ENCODE results near the gene SCAMP2.

The SCAMP2 gene

DNA sequence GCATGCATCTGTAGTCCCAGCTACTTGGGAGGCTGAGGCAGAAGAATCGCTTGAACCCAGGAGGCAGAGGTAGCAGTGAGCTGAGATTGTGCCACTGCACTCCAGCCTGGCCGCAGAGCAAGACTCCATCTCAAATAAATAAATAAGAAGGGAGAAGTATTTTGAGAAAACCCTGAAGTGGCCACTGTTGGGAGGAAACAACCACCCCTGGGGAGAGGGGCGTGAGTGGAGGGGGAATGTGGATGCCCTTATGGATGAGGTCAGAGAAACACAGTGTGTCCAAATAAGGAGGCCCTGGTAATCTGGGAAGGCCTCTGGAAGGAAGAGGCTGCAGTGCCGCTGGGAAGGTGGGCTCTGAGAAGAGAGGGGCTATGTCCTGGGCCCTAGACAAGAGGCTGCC lies 50.9 kb downstream of the SCAMP2 start:
- Mint-ChIP-seq H3K27me3 (peaks cover 41% of the 10 kb centered on the region), H3K9me3 (no peaks in the 10 kb centered on the region), H3K4me1 (ENCODE audit: low read depth) (peaks cover 28% of the 10 kb centered on the region), H3K27ac (no peak overlapping the region), H3K36me3 (ENCODE audit: low read depth) (no peaks in the 10 kb centered on the region), H3K4me3 (no peak overlapping the region)
- intact Hi-C loops (cut with micrococcal nuclease), result no loop called here

DNA sequence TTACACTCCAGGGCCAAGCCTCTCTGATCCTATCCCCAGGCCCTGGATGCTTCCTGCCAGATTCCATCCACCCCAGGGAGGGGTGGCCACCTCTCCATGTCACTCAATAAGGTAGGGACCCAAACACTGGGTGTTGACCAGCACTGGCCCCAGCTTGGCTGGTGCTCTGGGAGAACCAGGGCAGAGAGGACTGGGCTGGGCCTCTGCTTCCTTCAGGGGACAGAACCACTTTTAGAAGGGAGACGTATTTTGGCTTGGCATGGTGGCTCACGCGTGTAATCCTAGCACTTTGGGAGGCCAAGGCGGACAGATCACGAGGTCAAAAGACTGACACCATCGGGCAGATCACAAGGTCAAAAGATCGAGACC lies 51.4 kb downstream of the SCAMP2 start:
- intact Hi-C loops (cut with micrococcal nuclease), result no loop called here
- Mint-ChIP-seq H3K4me3 (no peak overlapping the region), H3K36me3 (ENCODE audit: low read depth) (no peaks in the 10 kb centered on the region), H3K4me1 (ENCODE audit: low read depth) (peaks cover 28% of the 10 kb centered on the region), H3K27me3 (peaks cover 39% of the 10 kb centered on the region), H3K9me3 (no peaks in the 10 kb centered on the region), H3K27ac (no peak overlapping the region)

GRCh38 chr15:74821091-74821789 lies 51.9 kb downstream of the SCAMP2 start:
- intact Hi-C loops (cut with micrococcal nuclease), result no loop called here
- Mint-ChIP-seq H3K4me1 (ENCODE audit: low read depth) (peaks cover 23% of the 10 kb centered on the region), H3K4me3 (no peak overlapping the region), H3K27me3 (peaks cover 38% of the 10 kb centered on the region), H3K36me3 (ENCODE audit: low read depth) (no peaks in the 10 kb centered on the region), H3K9me3 (no peaks in the 10 kb centered on the region), H3K27ac (no peak overlapping the region)

- Mint-ChIP-seq H3K9me3 (no peaks in the 10 kb centered on the region), H3K36me3 (ENCODE audit: low read depth) (no peaks in the 10 kb centered on the region), H3K4me1 (ENCODE audit: low read depth) (peaks cover 30% of the 10 kb centered on the region), H3K27ac (no peak overlapping the region), H3K27me3 (peaks cover 27% of the 10 kb centered on the region), H3K4me3 (no peak overlapping the region)
- intact Hi-C loops (cut with micrococcal nuclease), result no loop called here
Measured at GRCh38 chr15:74820056-74820455, 53.1 kb downstream of the SCAMP2 start.

GRCh38 chr15:74817370-74817737 lies 55.8 kb downstream of the SCAMP2 start:
- H3K4me3 Mint-ChIP-seq, result no peak overlapping the region
- H3K27me3 Mint-ChIP-seq, result peaks cover 15% of the 10 kb centered on the region
- H3K4me1 Mint-ChIP-seq (ENCODE audit: low read depth), result peaks cover 30% of the 10 kb centered on the region
- no peak overlapping the region for H3K27ac Mint-ChIP-seq
- H3K9me3 Mint-ChIP-seq, result no peaks in the 10 kb centered on the region
- intact Hi-C loops (cut with micrococcal nuclease), result no loop called here
- no peaks in the 10 kb centered on the region for H3K36me3 Mint-ChIP-seq (ENCODE audit: low read depth)

- Mint-ChIP-seq H3K27me3 (peaks cover 15% of the 10 kb centered on the region), H3K4me1 (ENCODE audit: low read depth) (peaks cover 30% of the 10 kb centered on the region), H3K9me3 (no peaks in the 10 kb centered on the region), H3K27ac (no peak overlapping the region), H3K36me3 (ENCODE audit: low read depth) (no peaks in the 10 kb centered on the region), H3K4me3 (no peak overlapping the region)
- intact Hi-C loops (cut with micrococcal nuclease), result no loop called here
Measured at GRCh38 chr15:74816624-74817369, 56.4 kb downstream of the SCAMP2 start.

GRCh38 chr15:74815961-74816360 lies 57.2 kb downstream of the SCAMP2 start:
- H3K27me3 Mint-ChIP-seq, result peaks cover 15% of the 10 kb centered on the region
- H3K9me3 Mint-ChIP-seq, result no peaks in the 10 kb centered on the region
- intact Hi-C loops (cut with micrococcal nuclease), result no loop called here
- peaks cover 26% of the 10 kb centered on the region for H3K4me1 Mint-ChIP-seq (ENCODE audit: low read depth)
- no peak overlapping the region for H3K4me3 Mint-ChIP-seq
- no peak overlapping the region for H3K27ac Mint-ChIP-seq
- H3K36me3 Mint-ChIP-seq (ENCODE audit: low read depth), result no peaks in the 10 kb centered on the region

GRCh38 chr15:74815121-74815934 lies 57.8 kb downstream of the SCAMP2 start:
- Mint-ChIP-seq H3K4me3 (no peak overlapping the region), H3K4me1 (ENCODE audit: low read depth) (peaks cover 25% of the 10 kb centered on the region), H3K27ac (no peak overlapping the region), H3K9me3 (no peaks in the 10 kb centered on the region), H3K27me3 (peaks cover 15% of the 10 kb centered on the region), H3K36me3 (ENCODE audit: low read depth) (no peaks in the 10 kb centered on the region)
- intact Hi-C loops (cut with micrococcal nuclease), result no loop called here

DNA sequence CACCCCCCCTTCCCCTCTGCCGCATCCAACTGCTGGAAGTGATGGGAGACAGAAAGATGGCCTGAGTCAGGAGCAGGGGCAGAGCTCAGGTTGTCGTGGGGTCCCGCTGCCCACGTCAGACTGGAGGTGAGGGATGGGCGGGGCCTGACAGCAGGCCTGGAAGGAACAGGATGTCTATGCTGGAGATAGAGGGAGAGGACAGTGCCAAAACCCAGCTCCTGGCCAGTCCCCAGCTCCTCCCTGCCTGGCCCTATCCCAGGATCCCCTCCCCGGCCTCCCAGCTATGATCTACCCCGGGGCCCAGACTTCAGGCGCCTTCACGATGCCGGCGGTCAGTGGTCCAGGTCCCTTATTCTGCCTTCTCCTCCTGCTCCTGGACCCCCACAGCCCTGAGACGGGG lies 60.6 kb downstream of the SCAMP2 start, which contains the start of gene LMAN1L:
LMAN1L (plus strand) TSS at position 303 of the 400 bp plus-strand sequence; CDS start at position 323, 20 bp downstream.
- no peak within 1 kb of the TSS for H3K4me3 Mint-ChIP-seq
- intact Hi-C loops (cut with micrococcal nuclease), result no loop called here
- H3K36me3 Mint-ChIP-seq (ENCODE audit: low read depth), result no peaks in the 10 kb centered on the region
- H3K27me3 Mint-ChIP-seq, result peaks cover 18% of the 10 kb centered on the region
- H3K27ac Mint-ChIP-seq, result no peak within 1 kb of the TSS
- H3K4me1 Mint-ChIP-seq (ENCODE audit: low read depth), result peaks cover 11% of the 10 kb centered on the region
- H3K9me3 Mint-ChIP-seq, result no peaks in the 10 kb centered on the region

GRCh38 chr15:74809956-74810355 lies 63.2 kb downstream of the SCAMP2 start:
- intact Hi-C loops (cut with micrococcal nuclease), result no loop called here
- no peak overlapping the region for H3K4me3 Mint-ChIP-seq
- no peak overlapping the region for H3K27ac Mint-ChIP-seq

GRCh38 chr15:74809242-74809641 lies 63.9 kb downstream of the SCAMP2 start:
- Mint-ChIP-seq H3K4me1 (ENCODE audit: low read depth) (peaks cover 6% of the 10 kb centered on the region), H3K36me3 (ENCODE audit: low read depth) (peaks cover 9% of the 10 kb centered on the region), H3K9me3 (no peaks in the 10 kb centered on the region), H3K27ac (no peak overlapping the region), H3K27me3 (peaks cover 12% of the 10 kb centered on the region), H3K4me3 (no peak overlapping the region)
- intact Hi-C loops (cut with micrococcal nuclease), result no loop called here

More at GRCh38 chr15:74809956-74810355, 63.2 kb downstream of the SCAMP2 start:
- Mint-ChIP-seq H3K27me3 (peaks cover 12% of the 10 kb centered on the region), H3K9me3 (no peaks in the 10 kb centered on the region), H3K36me3 (ENCODE audit: low read depth) (peaks cover 2% of the 10 kb centered on the region), H3K4me1 (ENCODE audit: low read depth) (peaks cover 5% of the 10 kb centered on the region)

GRCh38 chr15:74808840-74809229 lies 64.3 kb downstream of the SCAMP2 start:
- intact Hi-C loops (cut with micrococcal nuclease), result no loop called here
- Mint-ChIP-seq H3K9me3 (no peaks in the 10 kb centered on the region), H3K4me3 (no peak overlapping the region), H3K36me3 (ENCODE audit: low read depth) (peaks cover 13% of the 10 kb centered on the region), H3K4me1 (ENCODE audit: low read depth) (peaks cover 10% of the 10 kb centered on the region), H3K27ac (no peak overlapping the region), H3K27me3 (peaks cover 12% of the 10 kb centered on the region)

- H3K36me3 Mint-ChIP-seq (ENCODE audit: low read depth), result peaks cover 19% of the 10 kb centered on the region
- peaks cover 11% of the 10 kb centered on the region for H3K27me3 Mint-ChIP-seq
- no peak overlapping the region for H3K4me3 Mint-ChIP-seq
- H3K9me3 Mint-ChIP-seq, result no peaks in the 10 kb centered on the region
- intact Hi-C loops (cut with micrococcal nuclease), result no loop called here
- peaks cover 10% of the 10 kb centered on the region for H3K4me1 Mint-ChIP-seq (ENCODE audit: low read depth)
- no peak overlapping the region for H3K27ac Mint-ChIP-seq
Measured at GRCh38 chr15:74808078-74808839, 64.9 kb downstream of the SCAMP2 start.
